ENCODE data around the gene INTS3.
A peak's percentile ranks its signal among the peaks of the same experiment; 100 is the strongest.

The INTS3 gene, protein sequence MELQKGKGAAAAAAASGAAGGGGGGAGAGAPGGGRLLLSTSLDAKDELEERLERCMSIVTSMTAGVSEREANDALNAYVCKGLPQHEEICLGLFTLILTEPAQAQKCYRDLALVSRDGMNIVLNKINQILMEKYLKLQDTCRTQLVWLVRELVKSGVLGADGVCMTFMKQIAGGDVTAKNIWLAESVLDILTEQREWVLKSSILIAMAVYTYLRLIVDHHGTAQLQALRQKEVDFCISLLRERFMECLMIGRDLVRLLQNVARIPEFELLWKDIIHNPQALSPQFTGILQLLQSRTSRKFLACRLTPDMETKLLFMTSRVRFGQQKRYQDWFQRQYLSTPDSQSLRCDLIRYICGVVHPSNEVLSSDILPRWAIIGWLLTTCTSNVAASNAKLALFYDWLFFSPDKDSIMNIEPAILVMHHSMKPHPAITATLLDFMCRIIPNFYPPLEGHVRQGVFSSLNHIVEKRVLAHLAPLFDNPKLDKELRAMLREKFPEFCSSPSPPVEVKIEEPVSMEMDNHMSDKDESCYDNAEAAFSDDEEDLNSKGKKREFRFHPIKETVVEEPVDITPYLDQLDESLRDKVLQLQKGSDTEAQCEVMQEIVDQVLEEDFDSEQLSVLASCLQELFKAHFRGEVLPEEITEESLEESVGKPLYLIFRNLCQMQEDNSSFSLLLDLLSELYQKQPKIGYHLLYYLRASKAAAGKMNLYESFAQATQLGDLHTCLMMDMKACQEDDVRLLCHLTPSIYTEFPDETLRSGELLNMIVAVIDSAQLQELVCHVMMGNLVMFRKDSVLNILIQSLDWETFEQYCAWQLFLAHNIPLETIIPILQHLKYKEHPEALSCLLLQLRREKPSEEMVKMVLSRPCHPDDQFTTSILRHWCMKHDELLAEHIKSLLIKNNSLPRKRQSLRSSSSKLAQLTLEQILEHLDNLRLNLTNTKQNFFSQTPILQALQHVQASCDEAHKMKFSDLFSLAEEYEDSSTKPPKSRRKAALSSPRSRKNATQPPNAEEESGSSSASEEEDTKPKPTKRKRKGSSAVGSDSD

DNA sequence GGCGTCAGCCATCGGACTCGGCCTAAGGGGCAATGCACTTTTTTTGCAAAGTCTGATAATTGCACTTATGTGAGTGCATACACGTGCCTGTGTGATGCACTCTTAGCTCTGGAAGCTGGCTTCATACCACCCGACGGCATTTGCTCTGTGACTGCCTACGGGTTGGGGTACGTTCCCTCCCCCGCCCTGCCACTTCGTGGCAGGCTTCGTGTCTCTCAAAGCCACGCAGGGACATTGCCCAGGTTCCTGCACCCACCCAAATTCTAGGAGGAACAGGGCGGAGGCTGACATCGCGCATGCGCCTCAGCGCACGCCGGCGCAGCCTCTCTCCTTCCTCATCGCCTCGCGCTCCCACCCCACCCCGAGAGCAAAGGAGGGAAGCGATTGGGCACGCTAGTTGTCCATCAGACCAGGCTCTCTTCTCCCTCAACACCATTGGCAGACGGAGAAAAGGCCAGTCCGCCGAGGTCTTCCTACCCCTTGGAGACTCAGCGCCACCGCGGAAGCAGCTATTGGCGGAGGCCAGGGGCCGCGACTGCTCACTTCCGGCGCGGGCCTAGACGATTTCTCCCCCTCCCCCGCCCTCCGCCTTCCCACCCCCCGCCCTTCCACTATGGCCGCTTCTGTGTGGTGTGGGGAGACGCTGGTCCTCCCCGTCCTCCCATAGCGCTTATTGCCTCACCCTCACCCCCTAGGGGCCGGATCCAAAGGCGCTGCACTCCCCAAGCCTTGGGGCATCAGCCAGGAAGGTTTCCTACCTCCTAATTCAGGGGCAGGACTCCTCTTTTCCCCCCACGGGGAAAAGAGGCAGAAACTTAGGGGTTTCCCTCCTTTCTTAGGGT lies at the start of gene INTS3:
INTS3 (plus strand) TSS at position 588 of the 842 bp plus-strand sequence. CDS start 585 bp downstream, outside the sequence.
- peak; percentile 90 for DNase-seq

DNA sequence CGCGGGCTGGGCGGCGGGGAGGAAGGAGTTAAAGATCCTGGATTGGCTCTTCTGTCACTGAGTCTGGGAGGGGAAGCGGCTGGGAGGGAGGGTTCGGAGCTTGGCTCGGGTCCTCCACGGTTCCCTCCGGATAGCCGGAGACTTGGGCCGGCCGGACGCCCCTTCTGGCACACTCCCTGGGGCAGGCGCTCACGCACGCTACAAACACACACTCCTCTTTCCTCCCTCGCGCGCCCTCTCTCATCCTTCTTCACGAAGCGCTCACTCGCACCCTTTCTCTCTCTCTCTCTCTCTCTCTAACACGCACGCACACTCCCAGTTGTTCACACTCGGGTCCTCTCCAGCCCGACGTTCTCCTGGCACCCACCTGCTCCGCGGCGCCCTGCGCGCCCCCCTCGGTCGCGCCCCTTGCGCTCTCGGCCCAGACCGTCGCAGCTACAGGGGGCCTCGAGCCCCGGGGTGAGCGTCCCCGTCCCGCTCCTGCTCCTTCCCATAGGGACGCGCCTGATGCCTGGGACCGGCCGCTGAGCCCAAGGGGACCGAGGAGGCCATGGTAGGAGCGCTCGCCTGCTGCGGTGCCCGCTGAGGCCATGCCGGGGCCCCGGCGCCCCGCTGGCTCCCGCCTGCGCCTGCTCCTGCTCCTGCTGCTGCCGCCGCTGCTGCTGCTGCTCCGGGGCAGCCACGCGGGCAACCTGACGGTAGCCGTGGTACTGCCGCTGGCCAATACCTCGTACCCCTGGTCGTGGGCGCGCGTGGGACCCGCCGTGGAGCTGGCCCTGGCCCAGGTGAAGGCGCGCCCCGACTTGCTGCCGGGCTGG lies 49.1 kb upstream of the INTS3 start, which contains the start of gene NPR1:
NPR1 (plus strand) TSS at position 170 of the 818 bp plus-strand sequence; CDS start at position 591, 421 bp downstream.
- DNase-seq, result peak; percentile 72

DNA sequence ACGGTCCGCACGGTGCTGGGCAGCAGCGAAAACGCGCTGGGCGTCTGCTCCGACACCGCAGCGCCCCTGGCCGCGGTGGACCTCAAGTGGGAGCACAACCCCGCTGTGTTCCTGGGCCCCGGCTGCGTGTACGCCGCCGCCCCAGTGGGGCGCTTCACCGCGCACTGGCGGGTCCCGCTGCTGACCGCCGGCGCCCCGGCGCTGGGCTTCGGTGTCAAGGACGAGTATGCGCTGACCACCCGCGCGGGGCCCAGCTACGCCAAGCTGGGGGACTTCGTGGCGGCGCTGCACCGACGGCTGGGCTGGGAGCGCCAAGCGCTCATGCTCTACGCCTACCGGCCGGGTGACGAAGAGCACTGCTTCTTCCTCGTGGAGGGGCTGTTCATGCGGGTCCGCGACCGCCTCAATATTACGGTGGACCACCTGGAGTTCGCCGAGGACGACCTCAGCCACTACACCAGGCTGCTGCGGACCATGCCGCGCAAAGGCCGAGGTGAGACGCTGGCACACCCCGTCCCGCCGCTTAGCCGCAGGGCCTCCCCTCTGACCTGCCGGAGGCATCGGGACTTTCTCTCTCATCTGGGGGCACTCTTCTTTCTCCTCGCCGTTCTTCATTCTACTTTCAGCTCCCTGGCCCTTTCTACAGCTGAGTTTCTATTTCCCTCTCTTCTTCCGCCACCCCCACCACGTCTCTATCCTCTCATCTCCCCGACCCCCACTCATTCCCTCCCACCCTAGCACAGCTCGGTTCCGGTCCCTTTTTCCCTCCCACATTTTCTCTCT lies 48.3 kb upstream of the INTS3 start:
- no peak for DNase-seq

DNA sequence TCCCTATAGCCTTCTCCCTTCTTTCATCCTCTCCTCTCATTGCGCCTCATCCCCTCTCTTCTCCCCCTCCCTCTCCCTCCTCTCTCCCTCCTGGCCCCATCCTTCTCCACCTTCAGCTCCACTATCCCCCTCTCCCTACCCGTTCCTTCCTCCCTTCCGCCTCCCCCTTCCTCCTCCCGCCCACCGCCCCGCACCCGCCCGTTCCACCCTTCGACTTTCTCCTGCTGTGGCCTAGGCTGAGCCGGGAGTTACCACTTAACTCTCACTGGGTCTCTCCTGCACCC lies 47.8 kb upstream of the INTS3 start:
- no peak for DNase-seq

DNA sequence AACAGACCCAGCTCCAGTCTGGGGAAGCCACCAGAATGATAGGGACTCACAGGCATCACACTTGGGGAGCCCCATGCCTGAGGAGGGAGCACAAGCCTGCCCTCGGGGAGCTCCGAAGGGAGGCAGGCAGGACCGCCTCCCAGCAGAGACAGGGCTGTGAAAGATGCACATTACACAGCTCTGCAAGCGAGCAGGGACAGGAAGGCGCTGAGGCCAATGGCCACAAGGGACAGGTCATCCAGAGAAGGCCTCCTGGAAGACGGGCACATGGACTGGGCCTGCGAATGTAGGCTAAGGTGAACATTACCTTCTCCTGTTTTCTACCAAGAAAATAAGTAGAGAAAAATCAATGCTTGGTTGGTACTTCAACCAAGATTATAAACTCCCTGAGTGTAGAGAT lies 45.1 kb upstream of the INTS3 start:
- no peak for DNase-seq

DNA sequence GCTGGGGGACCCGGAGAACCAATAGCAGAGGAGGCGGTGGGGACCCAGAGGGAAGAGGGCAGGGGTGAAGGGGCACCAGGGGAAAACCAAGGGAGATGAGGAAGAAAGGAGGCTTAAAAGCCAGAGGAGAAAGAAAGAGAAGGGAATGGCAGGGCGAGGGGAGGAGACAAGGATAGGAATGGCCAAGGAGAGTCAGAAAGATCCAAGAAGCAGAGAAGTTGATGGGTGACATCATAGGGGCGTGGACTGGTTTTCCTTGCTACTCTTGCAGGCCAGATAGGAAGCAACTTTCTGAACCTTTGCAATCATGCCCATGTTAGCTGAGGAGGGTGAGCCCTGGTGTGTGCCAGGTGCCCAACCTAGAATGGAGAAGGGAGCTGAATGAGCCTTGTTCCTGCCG lies 44.0 kb upstream of the INTS3 start:
- DNase-seq, result no peak

DNA sequence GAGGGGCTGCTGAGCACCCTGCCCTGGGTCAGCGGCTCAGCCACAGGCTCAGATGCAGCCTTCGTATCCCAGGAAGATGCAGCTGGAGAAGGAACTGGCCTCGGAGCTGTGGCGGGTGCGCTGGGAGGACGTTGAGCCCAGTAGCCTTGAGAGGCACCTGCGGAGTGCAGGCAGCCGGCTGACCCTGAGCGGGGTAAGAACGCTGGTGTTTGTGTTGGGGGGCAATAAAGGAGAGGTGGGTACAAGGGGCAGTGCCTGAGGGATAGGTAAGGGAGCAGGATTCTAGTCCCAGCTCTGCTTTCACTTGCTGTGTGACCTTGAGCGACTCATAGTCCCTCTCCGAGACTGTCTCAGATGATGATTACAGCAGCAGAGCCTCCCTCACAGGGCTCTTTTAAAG lies 43.0 kb upstream of the INTS3 start:
- DNase-seq, result no peak

DNA sequence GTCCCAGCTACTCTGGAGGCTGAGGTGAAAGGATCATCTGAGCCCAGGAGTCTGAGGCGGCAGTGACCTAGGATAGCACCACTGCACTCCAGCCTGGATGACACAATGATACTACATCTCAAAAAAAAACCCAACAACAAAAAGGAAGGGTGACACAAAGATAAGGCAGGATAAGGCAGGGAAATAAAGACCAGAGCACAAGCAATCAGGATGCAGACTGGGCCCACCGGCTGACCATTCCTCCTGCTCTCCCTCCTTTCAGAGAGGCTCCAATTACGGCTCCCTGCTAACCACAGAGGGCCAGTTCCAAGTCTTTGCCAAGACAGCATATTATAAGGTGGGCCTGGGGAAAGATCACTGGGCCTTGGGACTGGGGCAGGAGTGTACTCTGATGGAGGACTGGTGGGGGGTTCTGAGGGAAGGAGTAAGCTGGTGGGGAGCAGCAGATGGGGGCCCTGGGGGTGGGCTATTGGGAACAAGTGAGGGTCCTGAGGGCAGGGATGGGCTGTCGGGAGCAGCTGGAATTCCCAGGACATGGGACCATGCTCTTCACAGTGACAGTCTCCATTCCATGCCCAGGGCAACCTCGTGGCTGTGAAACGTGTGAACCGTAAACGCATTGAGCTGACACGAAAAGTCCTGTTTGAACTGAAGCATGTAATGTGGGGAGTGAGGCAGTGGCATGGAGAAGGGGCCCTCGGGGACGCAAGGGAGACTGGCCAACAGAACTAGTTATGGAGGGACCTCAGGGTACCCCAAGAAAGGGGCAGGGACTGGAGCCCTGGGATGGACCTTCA lies 42.1 kb upstream of the INTS3 start:
- DNase-seq, result no peak

DNA sequence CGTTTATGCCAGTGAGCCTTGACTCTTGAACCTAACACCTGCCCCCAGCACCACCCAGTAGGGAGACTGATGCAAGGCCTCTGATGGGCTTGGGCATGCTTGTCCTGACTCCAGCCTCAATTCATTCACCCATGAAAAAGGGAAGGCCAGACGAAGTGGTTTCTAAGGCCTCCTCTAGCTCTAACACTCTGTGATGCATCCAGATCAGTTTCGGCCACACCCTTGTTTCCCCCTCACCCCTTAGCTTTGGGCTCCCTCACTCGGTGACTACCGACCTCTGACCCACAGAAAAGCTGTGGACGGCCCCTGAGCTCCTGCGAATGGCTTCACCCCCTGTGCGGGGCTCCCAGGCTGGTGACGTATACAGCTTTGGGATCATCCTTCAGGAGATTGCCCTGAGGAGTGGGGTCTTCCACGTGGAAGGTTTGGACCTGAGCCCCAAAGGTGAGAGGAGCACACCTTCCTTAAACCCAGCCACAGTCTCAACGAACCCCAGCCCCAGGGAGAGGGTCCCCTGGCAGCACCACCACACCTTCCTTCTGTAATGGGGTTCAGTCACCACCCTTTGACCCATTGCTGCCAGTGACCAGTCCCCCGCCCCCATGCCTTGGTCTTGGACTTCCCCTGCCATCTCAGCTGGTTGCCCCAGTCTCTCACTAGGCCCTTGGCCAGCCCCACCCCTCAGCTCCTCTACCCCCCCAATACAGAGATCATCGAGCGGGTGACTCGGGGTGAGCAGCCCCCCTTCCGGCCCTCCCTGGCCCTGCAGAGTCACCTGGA lies 40.3 kb upstream of the INTS3 start:
- DNase-seq, result no peak

DNA sequence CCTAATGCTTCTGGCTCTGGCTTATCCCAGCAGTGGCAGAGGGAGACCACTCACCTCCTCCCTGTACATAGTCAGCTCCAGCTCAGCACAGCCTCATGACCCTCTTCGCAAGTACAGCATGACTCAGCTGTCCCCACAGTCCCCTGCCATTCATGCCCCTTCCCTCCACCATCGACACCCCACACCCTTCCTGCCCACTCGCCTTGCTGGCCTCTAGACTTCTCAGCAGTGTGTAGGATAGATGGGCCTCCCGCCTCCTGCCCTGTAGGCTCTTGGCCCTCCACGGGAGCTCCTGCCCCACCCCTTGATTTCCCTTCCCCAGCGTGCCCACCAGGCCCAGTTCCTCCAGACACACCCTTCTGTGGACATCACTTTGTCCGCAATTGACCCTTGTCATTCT lies 39.6 kb upstream of the INTS3 start:
- DNase-seq, result no peak

DNA sequence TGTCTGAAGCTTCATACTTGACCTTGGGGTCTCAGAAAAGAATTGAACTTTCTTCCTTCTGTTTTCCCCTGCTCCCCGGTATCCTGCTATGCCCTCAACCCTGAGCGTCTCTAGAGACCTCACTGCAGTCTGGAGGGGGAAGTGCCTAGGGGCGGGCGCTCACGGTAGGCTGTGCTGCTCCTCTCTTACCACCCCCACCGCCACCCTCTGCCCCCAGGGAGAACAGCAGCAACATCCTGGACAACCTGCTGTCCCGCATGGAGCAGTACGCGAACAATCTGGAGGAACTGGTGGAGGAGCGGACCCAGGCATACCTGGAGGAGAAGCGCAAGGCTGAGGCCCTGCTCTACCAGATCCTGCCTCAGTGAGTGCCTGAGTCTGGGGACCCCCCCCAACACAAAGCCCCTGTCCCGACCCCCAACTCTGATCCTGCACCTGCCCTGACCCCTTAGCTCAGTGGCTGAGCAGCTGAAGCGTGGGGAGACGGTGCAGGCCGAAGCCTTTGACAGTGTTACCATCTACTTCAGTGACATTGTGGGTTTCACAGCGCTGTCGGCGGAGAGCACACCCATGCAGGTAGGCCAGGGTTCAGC lies 39.0 kb upstream of the INTS3 start:
- DNase-seq, result no peak

DNA sequence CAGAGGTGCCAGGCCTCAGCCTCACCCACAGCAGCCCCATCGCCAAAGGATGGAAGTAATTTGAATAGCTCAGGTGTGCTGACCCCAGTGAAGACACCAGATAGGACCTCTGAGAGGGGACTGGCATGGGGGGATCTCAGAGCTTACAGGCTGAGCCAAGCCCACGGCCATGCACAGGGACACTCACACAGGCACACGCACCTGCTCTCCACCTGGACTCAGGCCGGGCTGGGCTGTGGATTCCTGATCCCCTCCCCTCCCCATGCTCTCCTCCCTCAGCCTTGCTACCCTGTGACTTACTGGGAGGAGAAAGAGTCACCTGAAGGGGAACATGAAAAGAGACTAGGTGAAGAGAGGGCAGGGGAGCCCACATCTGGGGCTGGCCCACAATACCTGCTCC lies 34.4 kb upstream of the INTS3 start:
- no peak for DNase-seq

DNA sequence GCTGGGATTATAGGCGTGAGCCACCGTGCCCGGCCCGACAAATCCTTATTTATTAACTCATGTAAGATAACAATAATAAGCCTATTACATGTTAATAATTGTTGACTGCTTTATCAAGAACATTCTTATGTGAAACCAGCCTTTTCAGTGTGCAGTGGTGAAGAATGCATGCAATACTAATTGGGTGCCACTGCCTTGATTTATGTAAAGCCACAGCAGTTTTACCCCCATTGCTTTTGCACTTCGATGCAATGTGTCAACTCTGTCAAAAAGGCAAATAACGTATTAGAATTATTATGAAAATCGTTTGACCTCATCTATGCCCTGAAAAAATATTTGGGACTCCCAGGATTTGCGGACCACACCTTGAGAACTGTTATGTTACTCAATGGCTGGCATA lies 31.1 kb upstream of the INTS3 start:
- no peak for DNase-seq

DNA sequence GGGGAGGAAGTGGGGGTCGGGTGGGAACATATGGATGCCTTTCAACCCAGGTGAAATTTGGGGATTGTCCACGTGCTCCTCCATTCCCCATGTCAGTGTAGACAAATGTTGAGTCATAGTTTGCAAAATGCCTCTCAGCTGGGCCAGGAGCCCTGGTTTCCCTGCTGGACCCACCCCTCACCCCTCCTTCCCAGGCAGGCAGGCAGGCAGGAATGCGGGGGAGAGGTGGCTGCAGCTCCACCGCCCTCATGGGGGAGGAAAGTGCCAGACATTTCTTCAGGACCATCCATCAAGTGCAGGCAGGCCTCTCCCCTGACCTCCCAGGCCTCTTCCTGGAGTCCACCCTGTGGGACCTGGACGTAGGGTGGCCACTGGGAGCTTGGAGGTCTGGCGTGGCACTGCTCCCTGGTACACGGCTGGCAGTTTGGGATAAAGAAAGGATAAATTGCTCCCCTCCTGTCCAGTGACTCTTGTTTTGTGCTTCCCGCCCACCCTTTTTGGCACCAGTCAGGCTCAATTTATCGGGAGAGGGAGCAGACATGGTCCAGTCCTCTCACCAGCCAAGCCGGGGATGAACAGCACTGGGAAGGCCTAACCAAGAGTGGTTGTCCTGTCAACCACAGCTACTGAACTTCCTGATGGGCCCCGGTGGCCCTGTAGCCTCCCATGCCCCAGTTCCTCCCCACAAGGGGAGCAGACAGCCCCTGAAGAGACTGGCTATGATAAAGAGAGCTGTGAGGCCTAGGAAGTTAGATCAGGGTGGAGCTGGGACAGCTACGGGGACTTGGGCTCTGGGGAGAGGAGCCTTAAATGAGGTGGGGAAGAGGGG lies 30.4 kb upstream of the INTS3 start:
- no peak for DNase-seq

DNA sequence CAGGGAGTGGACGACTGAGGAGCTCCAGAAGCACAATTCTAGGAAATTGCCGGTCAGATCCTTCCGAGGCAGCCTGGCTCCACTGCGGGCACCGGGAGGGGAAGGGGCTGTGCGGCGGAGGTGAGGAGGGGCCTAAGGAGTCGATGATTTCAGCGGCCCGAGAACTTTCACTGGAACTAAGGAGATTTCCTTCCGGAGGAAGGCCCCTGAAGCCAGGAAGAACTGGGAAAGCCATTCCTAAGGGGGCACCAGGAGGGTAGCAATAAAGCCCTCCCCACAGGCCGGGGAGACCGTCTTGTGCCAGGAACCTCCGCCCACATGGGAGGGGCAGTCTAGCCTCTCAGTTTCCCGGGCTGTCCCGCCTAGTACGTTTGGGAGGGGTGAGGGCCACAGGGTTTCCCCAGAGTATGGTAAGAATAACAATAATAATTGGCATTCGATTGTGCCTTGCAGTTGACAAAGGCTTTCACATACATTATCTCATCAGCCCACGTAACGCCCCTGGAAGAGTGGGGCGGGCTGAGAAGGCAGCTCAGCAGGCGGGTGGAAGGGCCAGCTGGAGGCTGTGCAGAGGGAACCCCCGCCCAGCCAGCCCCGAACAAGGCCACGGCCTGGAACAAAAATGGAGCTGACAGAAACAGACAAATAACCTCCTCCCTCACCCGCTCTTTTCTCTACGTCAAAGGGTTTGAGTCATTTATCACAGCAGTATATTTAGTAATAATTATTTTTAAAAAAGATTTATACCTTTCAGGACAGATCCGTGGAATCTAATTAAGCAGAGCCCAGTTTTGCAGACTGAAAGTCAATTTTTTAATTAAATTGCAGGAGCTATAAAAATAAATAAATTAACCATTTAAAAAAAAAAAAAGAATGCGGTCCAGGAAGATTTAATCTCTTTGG lies 29.6 kb upstream of the INTS3 start:
- DNase-seq, result no peak

DNA sequence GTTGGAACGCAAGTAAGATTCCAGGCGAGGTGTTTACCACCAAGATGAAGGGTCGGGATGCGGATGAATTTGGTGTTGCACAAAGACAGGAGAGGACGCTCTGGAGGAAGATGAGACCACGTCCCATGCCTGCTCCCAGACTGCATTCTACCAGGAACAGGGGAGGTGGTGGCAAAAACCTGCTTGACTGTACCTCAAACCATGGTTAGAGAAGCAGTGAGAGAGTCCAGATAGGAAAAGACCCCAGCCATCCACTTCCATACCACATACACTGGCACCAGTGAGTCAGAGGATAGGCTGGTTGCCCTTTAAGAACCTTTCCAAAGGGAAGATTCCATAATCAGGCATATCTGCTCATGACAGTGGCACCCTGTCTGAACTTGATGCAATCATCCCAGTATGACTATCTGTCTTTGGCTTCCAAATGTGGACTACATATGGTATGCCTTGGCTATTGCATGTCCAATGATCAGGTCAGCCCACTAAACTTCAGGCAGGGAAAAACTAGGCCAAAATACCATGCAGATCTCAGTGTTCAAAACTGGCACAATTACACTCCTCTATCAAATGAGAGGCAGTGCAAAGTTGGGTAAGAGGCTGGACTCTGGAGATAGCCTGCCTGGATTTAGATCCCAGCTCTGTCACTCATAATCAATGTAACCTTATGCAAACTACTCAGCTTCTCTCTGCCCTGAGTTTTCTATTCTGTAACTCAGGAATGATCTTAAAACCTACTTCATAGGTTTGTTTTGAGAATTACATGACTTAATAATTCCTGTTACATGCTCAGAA lies 28.7 kb upstream of the INTS3 start:
- DNase-seq, result no peak

Measured in 8988T (cell line).